ENCODE results near the gene CSF1. TPM values are rescaled to one million over a fixed set of nuclear protein-coding genes. Genes with fewer than 3 reads are reported as not detected.

Gene CSF1
- total and polyA plus RNA-seq, 2 experiments from 2014 or later: 1.4 to 3.5 TPM

- TF ChIP-seq ZNF462 (CRISPR knock-in tag; IDR thresholded peaks at IDR 0.05) (no peak), STAT1 (IDR thresholded peaks at IDR 0.05; ENCODE audit: unreplicated experiment) (no peak), CREB1 (CRISPR knock-in tag; IDR thresholded peaks at IDR 0.05; ENCODE audit: low read depth) (no peak), ZNF331 (CRISPR knock-in tag; IDR thresholded peaks at IDR 0.05; ENCODE audit: low read depth) (no peak), NANOG (IDR thresholded peaks at IDR 0.05; ENCODE audit: borderline replicate concordance) (no peak), POLR2AphosphoS5 (IDR thresholded peaks at IDR 0.05; ENCODE audit: low read depth) (no peak), ZNF114 (CRISPR knock-in tag; IDR thresholded peaks at IDR 0.05) (no peak), CTCF (conservative IDR thresholded peaks at IDR 0.05; ENCODE audit: low read depth in 2 of 2) (no peak)
Measured at GRCh38 chr1:109918671-109919070, 8.0 kb downstream of the CSF1 start (continued).

GRCh38 chr1:109919303-109919702 lies 8.7 kb downstream of the CSF1 start:
- Mint-ChIP-seq H3K9me3 (no peaks in the 10 kb centered on the region), H3K4me1 (peaks cover 2% of the 10 kb centered on the region; the same call in 1 of the 3 replicates), H3K4me3 (no peak overlapping the region), H3K27ac (no peak overlapping the region), H3K27me3 (ENCODE audit: insufficient read depth, low read depth, poor library complexity) (peaks cover 6% of the 10 kb centered on the region), H3K36me3 (ENCODE audit: low read depth) (peaks cover 12% of the 10 kb centered on the region)
- Histone ChIP-seq H3K9me2 (ENCODE audit: insufficient read depth) (no peaks in the 10 kb centered on the region), H3K27ac (ENCODE audit: low read depth) (no peak overlapping the region), H3K4me3 (no peak overlapping the region), H3K27me3 (ENCODE audit: insufficient read depth) (no peaks in the 10 kb centered on the region), H3K4me1 (ENCODE audit: insufficient read depth) (no peaks in the 10 kb centered on the region), H4K20me1 (replicated peaks; ENCODE audit: insufficient read depth) (no peaks in the 10 kb centered on the region), H3F3A (replicated peaks; ENCODE audit: low read depth) (no peaks in the 10 kb centered on the region), H3K79me2 (replicated peaks; ENCODE audit: insufficient read depth) (no peaks in the 10 kb centered on the region), H2AFZ (no peak overlapping the region), H3K36me3 (ENCODE audit: insufficient read depth) (no peaks in the 10 kb centered on the region), H3K4me2 (no peak overlapping the region)
- ATAC-seq: no peak
- DNase-seq (ENCODE audit: low spot score): no peak
- TF ChIP-seq NANOG (IDR thresholded peaks at IDR 0.05; ENCODE audit: borderline replicate concordance) (no peak), POLR2AphosphoS5 (IDR thresholded peaks at IDR 0.05; ENCODE audit: low read depth) (no peak), REST (IDR thresholded peaks at IDR 0.05; ENCODE audit: unreplicated experiment) (no peak), CREB1 (CRISPR knock-in tag; IDR thresholded peaks at IDR 0.05; ENCODE audit: low read depth) (no peak), JUNB (IDR thresholded peaks at IDR 0.05; ENCODE audit: unreplicated experiment) (no peak), EZH2phosphoT487 (IDR thresholded peaks at IDR 0.05; ENCODE audit: unreplicated experiment) (no peak)

Data from GM23338 (cell line).